Stimulated activated CD8-positive, alpha-beta memory T cell treated with anti-CD3 and anti-CD28 coated beads, Interleukin-7, amount 100 ng/mL, for 1 hour (primary cell): ENCODE results near the gene SH2D5.
"Not testable (repeated sequence)": the region's sequence is repeated elsewhere in the genome, so short reads cannot be mapped to it uniquely, and the experiment has no call there.

ENCODE experiments used
- DNase-seq, 2 donors: peaks; one replicate each; pipeline ENCODE4 v3.0.0-alpha.2; 2020; ENCODE audit warnings: low read depth in 2 of 2

SH2D5 gene

GRCh38 chr1:20695515-20695914 lies 37.0 kb downstream of the SH2D5 start:
- DNase-seq: no peak

- DNase-seq: no peak
Observed at GRCh38 chr1:20693623-20694022, 38.9 kb downstream of the SH2D5 start.

- DNase-seq: no peak
Observed at GRCh38 chr1:20691872-20692271, 40.6 kb downstream of the SH2D5 start.

- no peak for DNase-seq
Observed at GRCh38 chr1:20689645-20690056, 42.9 kb downstream of the SH2D5 start.

- no peak for DNase-seq
Observed at GRCh38 chr1:20686883-20687725, 45.4 kb downstream of the SH2D5 start.

DNA sequence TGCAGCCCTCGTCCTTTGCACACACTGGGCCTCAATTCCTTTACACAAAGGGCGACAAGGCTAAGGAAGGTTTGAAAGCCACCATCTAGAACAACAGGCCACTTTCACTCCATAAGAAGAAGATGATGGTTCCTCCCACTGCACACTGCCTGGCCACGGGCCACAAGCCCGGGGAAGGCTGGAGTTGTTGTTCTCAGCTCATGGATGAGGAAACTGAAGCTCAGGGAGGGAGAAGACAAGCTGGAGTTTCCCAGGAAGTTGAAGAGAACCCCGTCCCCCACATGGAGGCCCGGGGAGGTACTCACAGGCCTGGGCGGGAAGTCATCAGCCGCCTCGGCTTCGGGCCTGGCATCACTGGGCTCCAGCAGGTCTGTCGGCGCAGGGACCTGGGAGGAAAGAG lies 46.8 kb downstream of the SH2D5 start:
- no peak for DNase-seq

DNA sequence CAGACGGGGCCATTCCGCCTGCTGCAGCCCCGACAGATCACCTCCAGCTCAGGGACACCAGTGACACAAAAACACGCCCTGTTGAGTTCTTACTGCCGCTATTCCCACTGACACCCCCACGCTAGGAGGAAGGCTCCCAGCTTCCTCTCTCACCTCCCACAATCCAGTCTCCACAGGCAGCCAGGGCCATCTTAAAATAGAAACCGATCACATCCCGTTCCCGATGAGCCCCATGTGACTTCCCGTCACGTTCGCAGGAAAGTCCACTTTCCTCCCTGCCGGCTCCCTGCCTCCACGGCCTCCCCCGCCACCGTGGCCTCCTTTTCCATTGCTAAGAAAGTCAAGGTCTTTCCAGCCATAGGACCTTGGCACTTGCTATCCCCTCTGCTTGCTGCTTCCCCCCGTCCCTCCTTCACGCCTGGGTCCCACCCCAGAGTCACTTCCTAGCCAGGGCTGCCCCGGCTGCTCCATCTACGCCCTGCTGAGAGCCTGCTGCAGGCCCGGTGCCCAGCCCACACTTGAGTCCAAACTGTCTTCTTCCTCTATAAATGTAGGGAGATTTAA lies 47.3 kb downstream of the SH2D5 start:
- no peak for DNase-seq

DNA sequence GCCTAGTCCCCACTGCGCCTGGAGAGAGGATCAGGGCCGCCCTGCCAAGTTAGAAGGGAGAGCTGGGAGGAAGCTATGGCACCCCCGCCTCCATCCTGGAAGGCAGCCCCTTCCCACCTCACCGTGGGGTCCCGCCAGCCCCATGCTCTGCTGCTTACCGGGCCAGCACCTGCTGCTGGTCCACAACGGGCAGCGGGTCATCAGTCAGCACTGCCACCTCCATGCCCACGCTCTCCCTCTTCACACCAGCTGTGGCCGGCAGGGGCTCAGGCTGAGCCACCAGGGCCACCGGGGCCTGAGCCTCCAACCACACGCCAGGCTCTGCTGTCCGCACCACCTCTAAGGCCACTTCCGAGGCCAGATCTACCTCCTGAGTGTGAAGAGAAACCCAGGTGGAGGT lies 47.9 kb downstream of the SH2D5 start:
- no peak for DNase-seq

DNA sequence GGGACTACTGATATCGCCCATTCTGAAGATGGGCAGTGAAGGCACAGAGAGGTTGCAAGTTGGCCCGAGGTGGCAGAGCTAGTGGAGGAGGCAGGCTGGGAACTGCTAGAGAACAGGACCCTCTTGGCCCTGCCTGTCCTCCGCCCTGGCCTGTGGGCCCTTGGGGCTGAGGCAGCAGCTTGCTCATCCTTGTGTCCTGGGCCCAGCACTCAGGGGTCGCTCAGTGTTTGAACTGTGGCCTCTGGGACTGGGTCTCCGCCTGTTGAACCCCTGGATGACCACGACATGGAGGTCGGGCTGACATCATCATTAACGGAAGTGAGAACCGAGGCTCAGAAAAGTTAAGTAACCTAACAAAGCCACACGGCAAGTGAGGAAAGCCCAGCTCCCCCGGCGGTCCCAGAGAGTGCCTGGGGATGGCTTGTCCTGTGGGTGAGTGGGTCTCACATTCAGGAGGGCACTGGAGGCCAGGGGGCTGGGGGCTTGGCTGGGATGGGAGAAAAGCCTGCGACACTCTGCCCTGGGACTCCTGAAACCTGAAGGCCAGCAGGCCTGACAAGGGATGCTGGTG lies 48.4 kb downstream of the SH2D5 start:
- DNase-seq: no peak

DNA sequence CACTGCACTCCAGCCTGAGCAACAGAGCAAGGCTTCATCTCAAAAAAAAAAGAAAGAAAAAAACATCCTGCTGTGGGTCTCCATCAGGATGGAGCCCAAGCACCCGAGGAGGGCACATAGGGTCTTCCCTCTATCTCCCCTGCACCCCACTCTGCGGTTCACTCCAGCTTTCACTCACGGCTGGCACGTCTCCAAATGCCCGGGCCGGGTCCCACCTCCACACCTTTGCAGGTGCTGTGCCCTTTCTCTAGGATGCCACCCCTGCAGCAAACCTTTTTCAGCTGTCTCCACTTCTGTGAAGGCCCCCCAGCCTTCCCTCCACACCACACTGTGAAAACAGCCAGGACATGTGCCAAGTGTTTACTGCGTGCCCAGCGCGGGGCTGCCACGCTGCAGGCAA lies 48.9 kb downstream of the SH2D5 start:
- DNase-seq: no peak

GRCh38 chr1:20682571-20683236 lies 49.8 kb downstream of the SH2D5 start:
- DNase-seq: no peak

GRCh38 chr1:20681999-20682398 lies 50.5 kb downstream of the SH2D5 start:
- no peak for DNase-seq

DNA sequence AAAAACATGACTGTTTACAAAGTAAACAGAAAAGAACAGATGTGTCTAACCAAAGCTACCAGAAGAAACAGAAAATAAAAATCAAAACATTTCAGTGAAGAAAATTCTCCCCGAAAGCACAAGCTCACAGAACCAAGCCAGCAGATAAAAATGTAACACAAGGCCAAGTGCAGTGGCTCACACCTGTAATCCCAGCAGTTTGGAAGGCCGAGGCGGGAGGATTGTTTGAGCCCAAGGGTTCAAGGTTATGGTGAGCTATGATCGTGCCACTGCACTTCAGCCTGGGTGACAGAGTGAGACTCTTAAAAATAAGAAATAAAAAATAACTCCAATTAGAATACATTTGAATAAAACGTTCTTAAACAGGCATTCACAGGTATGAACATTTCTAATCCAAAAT lies 52.2 kb downstream of the SH2D5 start:
- DNase-seq: no peak

- DNase-seq: no peak
Observed at GRCh38 chr1:20678599-20678998, 53.9 kb downstream of the SH2D5 start.

- not testable (repeated sequence) for DNase-seq
Observed at GRCh38 chr1:20673626-20674025, 58.9 kb downstream of the SH2D5 start.

DNA sequence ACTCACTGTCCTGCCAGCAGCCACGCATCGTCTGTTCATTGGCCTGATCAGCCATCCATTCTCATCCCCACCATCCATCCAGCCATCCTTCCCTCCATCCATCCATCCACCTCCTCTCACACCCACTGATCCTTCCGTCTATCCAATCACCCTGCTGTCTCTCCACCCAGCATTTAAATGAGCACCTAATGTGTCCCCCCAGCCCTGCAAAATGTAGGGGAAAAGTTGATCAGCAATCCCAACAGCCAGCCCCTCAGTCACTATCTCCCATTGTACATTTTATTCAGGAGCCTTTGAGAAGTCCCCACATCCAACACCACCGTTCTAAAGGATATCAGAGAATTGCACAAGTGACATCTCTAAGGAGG lies 60.3 kb downstream of the SH2D5 start:
- DNase-seq: no peak

- DNase-seq: no peak
Observed at GRCh38 chr1:20670936-20671335, 61.6 kb downstream of the SH2D5 start.
